GM12875 (cell line): ENCODE data around the gene OSBPL5.

Source experiments
- H3K4me3 ChIP-seq: one replicate; pipeline ENCODE4 v1.5.1; 2011; ENCODE audit warnings: low read depth, low read length, control low read depth
- CTCF ChIP-seq: IDR thresholded peaks from 2 replicates; pipeline ENCODE4 v1.5.1; 2011; ENCODE audit warnings: low read depth, mild to moderate bottlenecking, control low read depth, inconsistent platforms, low read length, moderate library complexity, borderline replicate concordance; ENCODE audit not compliant: insufficient read depth

OSBPL5 gene

DNA sequence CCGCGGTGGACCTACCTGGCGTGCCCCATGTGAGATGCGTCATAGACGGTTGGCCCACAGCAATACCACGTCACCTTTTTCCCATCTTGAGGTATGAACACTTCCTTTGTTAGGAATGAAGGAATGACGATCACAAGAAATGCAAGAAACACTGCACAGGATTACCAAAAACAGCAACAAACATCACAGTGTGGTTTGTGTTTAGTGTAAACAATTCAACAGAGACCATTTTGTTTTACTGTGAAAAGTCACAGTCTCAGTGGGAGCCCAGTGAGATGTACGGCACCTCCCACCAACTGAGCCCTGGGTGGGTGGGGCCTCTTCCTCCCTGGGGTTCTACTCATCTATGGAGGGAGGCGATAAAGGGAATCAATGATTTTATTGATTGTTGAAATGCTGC is 124.2 kb downstream of the OSBPL5 start:
- TF ChIP-seq CTCF, result no peak
- H3K4me3 ChIP-seq, result no peak overlapping the region

DNA sequence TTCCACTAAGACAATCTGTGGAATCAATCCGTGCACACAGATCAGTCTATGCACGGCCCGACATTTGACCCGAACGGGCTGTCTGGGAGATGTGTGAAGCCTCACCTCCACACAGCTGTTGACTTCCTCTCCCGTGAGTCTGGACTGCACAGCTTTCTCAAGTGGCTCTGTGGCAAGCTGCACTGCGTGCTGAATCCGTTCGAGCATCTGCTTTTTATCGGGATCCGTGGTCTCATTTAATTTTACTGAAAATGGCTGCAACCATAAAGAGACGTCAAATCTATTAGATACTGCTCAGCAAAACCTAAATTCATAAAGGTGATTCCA is 127.2 kb downstream of the OSBPL5 start:
- no peak overlapping the region for H3K4me3 ChIP-seq
- no peak for TF ChIP-seq CTCF
